ENCODE data around the gene KLK14.

Gene KLK14

GRCh38 chr19:51034704-51035103, 48.0 kb downstream of the KLK14 start, which contains the start of gene KLK12:
KLK12 (minus strand) TSS chr19:51035002; CDS start chr19:51034621, 381 bp downstream.
- POLR2A ChIA-PET: no interaction called here
- H3K4me1 ChIP-seq (ENCODE audit: control insufficient read depth, insufficient read depth, low read length): no peaks in the 10 kb centered on the region

GRCh38 chr19:51031880-51032225, 50.8 kb downstream of the KLK14 start:
- H3K9me3 ChIP-seq (ENCODE audit: control insufficient read depth, insufficient read depth, low read depth, low read length): no peaks in the 10 kb centered on the region
- H3K4me1 ChIP-seq (ENCODE audit: control insufficient read depth, insufficient read depth, low read length): no peaks in the 10 kb centered on the region
- TF ChIP-seq ZNF629 (tag by site-specific recombination; IDR thresholded peaks at IDR 0.05) (no peak), BCL11A (tag by site-specific recombination; IDR thresholded peaks at IDR 0.05; ENCODE audit: low read depth) (0 out of 2 replicates have a peak, but pooled peaks have one; percentile 1)
- POLR2A ChIA-PET: no interaction called here
- H3K27ac ChIP-seq (ENCODE audit: extremely low read depth, low read depth, low read length): no peak overlapping the region
- CTCF ChIA-PET: no interaction called here
- no peak overlapping the region for H3K4me3 ChIP-seq (ENCODE audit: low read depth, low read length)
- no peaks in the 10 kb centered on the region for H3K36me3 ChIP-seq (ENCODE audit: control insufficient read depth in 2 of 2, insufficient read depth in 1 of 2, low read length in 2 of 2)

More at GRCh38 chr19:51034704-51035103, 48.0 kb downstream of the KLK14 start, which contains the start of gene KLK12:
- Histone ChIP-seq H3K9me3 (ENCODE audit: control insufficient read depth, insufficient read depth, low read depth, low read length) (no peaks in the 10 kb centered on the region), H3K36me3 (ENCODE audit: control insufficient read depth in 2 of 2, insufficient read depth in 1 of 2, low read length in 2 of 2) (no peaks in the 10 kb centered on the region), H3K27ac (ENCODE audit: extremely low read depth, low read depth, low read length) (no peak within 1 kb of the TSS), H3K4me3 (ENCODE audit: low read depth, low read length) (no peak within 1 kb of the TSS)
- CTCF ChIA-PET: interaction anchor here (0.7 to 1.5 kb wide), 3 partner anchors 14 to 201 kb away, joined by 3 to 4 read pairs (median 4); partner anchors contain the start of gene KLK15
- no peak for TF ChIP-seq TCF7L2 (IDR thresholded peaks at IDR 0.05; ENCODE audit: borderline replicate concordance, low read depth, low read length)

GRCh38 chr19:51031220-51031879, 51.3 kb downstream of the KLK14 start:
- H3K4me3 ChIP-seq (ENCODE audit: low read depth, low read length): no peak overlapping the region
- TF ChIP-seq SETDB1 (IDR thresholded peaks at IDR 0.05; ENCODE audit: insufficient read length, low read length) (no peak), BCL11A (tag by site-specific recombination; IDR thresholded peaks at IDR 0.05; ENCODE audit: low read depth) (peak; percentile 44; the same call in 1 of the 2 replicates)
- no peak overlapping the region for H3K27ac ChIP-seq (ENCODE audit: extremely low read depth, low read depth, low read length)
- H3K9me3 ChIP-seq (ENCODE audit: control insufficient read depth, insufficient read depth, low read depth, low read length): no peaks in the 10 kb centered on the region
- POLR2A ChIA-PET: no interaction called here
- no peaks in the 10 kb centered on the region for H3K36me3 ChIP-seq (ENCODE audit: control insufficient read depth in 2 of 2, insufficient read depth in 1 of 2, low read length in 2 of 2)
- no peaks in the 10 kb centered on the region for H3K4me1 ChIP-seq (ENCODE audit: control insufficient read depth, insufficient read depth, low read length)
- CTCF ChIA-PET: interaction anchor here (0.7 kb wide), 1 partner anchor 8 kb away, joined by 4 read pairs; no protein-coding TSS in a partner anchor

DNA sequence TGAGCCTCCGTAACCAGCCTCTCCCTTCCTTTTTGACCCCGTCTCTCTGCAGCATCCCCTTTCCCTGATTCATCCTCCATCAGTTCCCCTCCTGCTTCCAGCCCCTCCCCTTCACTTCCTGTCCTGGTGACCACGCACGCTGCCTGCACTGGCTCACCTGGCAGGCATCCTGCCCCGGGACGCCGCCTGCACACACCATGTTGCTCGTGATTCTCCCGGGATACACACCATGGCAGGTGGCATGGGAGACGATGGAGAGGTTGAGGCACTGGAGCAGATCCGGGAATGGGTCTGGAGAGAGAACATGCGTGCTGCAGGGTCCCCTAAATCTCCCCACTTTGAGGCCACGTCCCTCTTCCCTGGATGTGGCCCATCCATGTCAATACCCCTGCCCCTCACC, 52.1 kb downstream of the KLK14 start:
- ChIA-PET CTCF (interaction anchor here (0.7 kb wide), 1 partner anchor 8 kb away, joined by 4 read pairs; no protein-coding TSS in a partner anchor), POLR2A (no interaction called here)
- Histone ChIP-seq H3K27ac (ENCODE audit: extremely low read depth, low read depth, low read length) (no peak overlapping the region), H3K4me3 (ENCODE audit: low read depth, low read length) (no peak overlapping the region), H3K9me3 (ENCODE audit: control insufficient read depth, insufficient read depth, low read depth, low read length) (no peaks in the 10 kb centered on the region), H3K4me1 (ENCODE audit: control insufficient read depth, insufficient read depth, low read length) (no peaks in the 10 kb centered on the region), H3K36me3 (ENCODE audit: control insufficient read depth in 2 of 2, insufficient read depth in 1 of 2, low read length in 2 of 2) (no peaks in the 10 kb centered on the region)
- TF ChIP-seq ZNF169 (tag by site-specific recombination; IDR thresholded peaks at IDR 0.05): no peak
- no peak for TF ChIP-seq ZNF140 (tag by site-specific recombination; IDR thresholded peaks at IDR 0.05)
- TF ChIP-seq ZBTB8A (tag by site-specific recombination; IDR thresholded peaks at IDR 0.05): no peak
- no peak for TF ChIP-seq ZNF148 (tag by site-specific recombination; IDR thresholded peaks at IDR 0.05; ENCODE audit: borderline replicate concordance)
- TF ChIP-seq ZBTB21 (tag by site-specific recombination; IDR thresholded peaks at IDR 0.05): no peak
- no peak for TF ChIP-seq ZNF629 (tag by site-specific recombination; IDR thresholded peaks at IDR 0.05)
- no peak for TF ChIP-seq ZNF24 (tag by site-specific recombination; IDR thresholded peaks at IDR 0.05)
- TF ChIP-seq ZSCAN18 (tag by site-specific recombination; IDR thresholded peaks at IDR 0.05): no peak
- TF ChIP-seq PBX3 (CRISPR knock-in tag; IDR thresholded peaks at IDR 0.05): no peak
- no peak for TF ChIP-seq ZNF239 (tag by site-specific recombination; IDR thresholded peaks at IDR 0.05)
- no peak for TF ChIP-seq ZNF280C (tag by site-specific recombination; IDR thresholded peaks at IDR 0.05)
- no peak for TF ChIP-seq GLIS1 (tag by site-specific recombination; IDR thresholded peaks at IDR 0.05)

Data from HEK293 (cell line).